Gastroesophageal sphincter (tissue), 4 donors: ENCODE data around the gene NAV2. TPM values are rescaled to one million over a fixed set of nuclear protein-coding genes. Genes with fewer than 3 reads are reported as not detected.

Source experiments
- ATAC-seq: fragments of 150-250 bp; one replicate; pipeline ENCODE4 v1.9.1; 2016; ENCODE audit warnings: mild to moderate bottlenecking, moderate library complexity
- H3K27ac ChIP-seq, 4 donors: fragments of 200-600 bp; sonication (generic) in 3 of 4; 1 replicate in 3 of 4; 2 replicates in 1 of 4; pipeline ENCODE4 v1.5.1; 2016 to 2019
- H3K27me3 ChIP-seq: fragments of 200-600 bp; sonication (generic); one replicate; pipeline ENCODE4 v1.5.1; 2019
- H3K36me3 ChIP-seq, 2 donors: fragments of 200-600 bp; sonication (generic); one replicate each; pipeline ENCODE4 v1.5.1; 2019; ENCODE audit warnings: control low read depth in 1 of 2
- H3K4me1 ChIP-seq, 3 donors: fragments of 200-600 bp; sonication (generic); 1 replicate in 2 of 3; 2 replicates in 1 of 3; pipeline ENCODE4 v1.5.1; 2016 to 2019; ENCODE audit warnings: control low read depth in 2 of 3
- H3K4me3 ChIP-seq, 2 donors: fragments of 200-600 bp; sonication (generic); one replicate each; pipeline ENCODE4 v1.5.1; 2019; ENCODE audit warnings: mild to moderate bottlenecking in 1 of 2, moderate library complexity in 1 of 2
- H3K9me3 ChIP-seq, 3 donors: fragments of 200-600 bp; sonication (generic); one replicate each; pipeline ENCODE4 v1.5.1; 2017 to 2019; ENCODE audit warnings: control low read depth in 2 of 3
- CTCF ChIP-seq, 4 experiments: fragments of 200-600 bp in 2 of 4; fragments of 450-650 bp in 2 of 4; sonication (generic) in 1 of 4; IDR thresholded peaks; one replicate each; pipeline ENCODE4 v1.5.1; 2017 to 2019; ENCODE audit warnings: antibody characterized with exemption in 4 of 4, mild to moderate bottlenecking in 2 of 4, moderate library complexity in 2 of 4
- EP300 ChIP-seq: sonication (generic); formaldehyde crosslinking; IDR thresholded peaks from one replicate; pipeline ENCODE4 v1.6.1; 2017; ENCODE audit warnings: antibody characterized with exemption, mild to moderate bottlenecking
- POLR2A ChIP-seq, 2 donors: fragments of 450-650 bp; IDR thresholded peaks; one replicate each; pipeline ENCODE4 v1.6.1; 2017; ENCODE audit warnings: antibody characterized with exemption in 2 of 2, mild to moderate bottlenecking in 2 of 2, moderate library complexity in 1 of 2
- POLR2AphosphoS5 ChIP-seq: sonication (generic); formaldehyde crosslinking; IDR thresholded peaks from one replicate; pipeline ENCODE4 v1.6.1; 2017; ENCODE audit warnings: antibody characterized with exemption
- WGBS, 2 donors: methylation state at CpG; one replicate each; pipeline ENCODE4 v1.1.5; 2018; ENCODE audit warnings: low coverage in 1 of 2; 5-methylcytosine and 5-hydroxymethylcytosine counted together
- total RNA-seq, 4 donors: library from RNA; depleted of rRNA; stranded (reverse); fragments of >200 nt; gene quantifications; one replicate each; pipeline ENCODE4 v1.1.0, GENCODE V29; 2016

The NAV2 gene
- total RNA-seq, 4 donors from 2014 or later, result 19.5 to 57.1 (median 43.4) TPM

GRCh38 chr11:19966441-19966840, 253.8 kb downstream of the NAV2 start:
- TF ChIP-seq POLR2A (IDR thresholded peaks at IDR 0.05) (no peak), CTCF (IDR thresholded peaks at IDR 0.05) (no peak), POLR2AphosphoS5 (no peak), EP300 (no peak)
- H3K9me3 ChIP-seq, result no peaks in the 10 kb centered on the region
- peaks cover 0 to 69% of the 10 kb centered on the region in 2 donors for H3K36me3 ChIP-seq
- H3K4me1 ChIP-seq, result peaks cover 0 to 14% (median 0%) of the 10 kb centered on the region in 3 donors
- H3K27me3 ChIP-seq, result no peaks in the 10 kb centered on the region
- 79 to 80% methylated on average over 4 of the region's 4 CpGs for WGBS, 2 donors
- no peak for ATAC-seq
- H3K4me3 ChIP-seq, result no peak overlapping the region
- no peak overlapping the region for H3K27ac ChIP-seq

GRCh38 chr11:19966927-19967326, 254.3 kb downstream of the NAV2 start:
- no peak for ATAC-seq
- no peaks in the 10 kb centered on the region for H3K27me3 ChIP-seq
- H3K27ac ChIP-seq, result no peak overlapping the region
- TF ChIP-seq EP300, result no peak
- TF ChIP-seq CTCF (IDR thresholded peaks at IDR 0.05), result no peak
- TF ChIP-seq POLR2AphosphoS5, result no peak
- no peak for TF ChIP-seq POLR2A (IDR thresholded peaks at IDR 0.05)
- peaks cover 0 to 14% (median 0%) of the 10 kb centered on the region in 3 donors for H3K4me1 ChIP-seq
- H3K36me3 ChIP-seq, result peaks cover 0 to 69% of the 10 kb centered on the region in 2 donors
- no peaks in the 10 kb centered on the region for H3K9me3 ChIP-seq
- 90 to 93% methylated on average over 4 of the region's 4 CpGs for WGBS, 2 donors
- H3K4me3 ChIP-seq, result no peak overlapping the region

- H3K4me1 ChIP-seq, result peaks cover 0 to 7% (median 0%) of the 10 kb centered on the region in 3 donors
- no peaks in the 10 kb centered on the region for H3K9me3 ChIP-seq
- H3K36me3 ChIP-seq, result peaks cover 0 to 69% of the 10 kb centered on the region in 2 donors
- no peak overlapping the region for H3K4me3 ChIP-seq
- TF ChIP-seq EP300, result no peak
- no peak for TF ChIP-seq CTCF (IDR thresholded peaks at IDR 0.05)
- no peak for TF ChIP-seq POLR2A (IDR thresholded peaks at IDR 0.05)
- no peak for TF ChIP-seq POLR2AphosphoS5
- H3K27me3 ChIP-seq, result no peaks in the 10 kb centered on the region
- no peak overlapping the region for H3K27ac ChIP-seq
- no peak for ATAC-seq
- WGBS, 2 donors, result 71 to 92% methylated on average over 2 of the region's 2 CpGs
Measured at GRCh38 chr11:19967787-19968186, 255.2 kb downstream of the NAV2 start.

- WGBS, 2 donors, result 100% methylated on average over 1 to 4 of the region's 5 CpGs
- TF ChIP-seq POLR2AphosphoS5 (no peak), CTCF (IDR thresholded peaks at IDR 0.05) (no peak), POLR2A (IDR thresholded peaks at IDR 0.05) (no peak), EP300 (no peak)
- Histone ChIP-seq H3K9me3 (no peaks in the 10 kb centered on the region), H3K27ac (no peak overlapping the region), H3K36me3 (peaks cover 0 to 69% of the 10 kb centered on the region in 2 donors), H3K4me3 (no peak overlapping the region), H3K4me1 (no peaks in the 10 kb centered on the region), H3K27me3 (no peaks in the 10 kb centered on the region)
- no peak for ATAC-seq
Measured at GRCh38 chr11:19968860-19969259, 256.2 kb downstream of the NAV2 start.

GRCh38 chr11:19970944-19971343, 258.3 kb downstream of the NAV2 start:
- whole genome bisulfite sequencing, 2 donors, result 91 to 100% methylated on average over 1 to 4 of the region's 4 CpGs
- TF ChIP-seq POLR2AphosphoS5 (no peak), CTCF (IDR thresholded peaks at IDR 0.05) (no peak), POLR2A (IDR thresholded peaks at IDR 0.05) (no peak), EP300 (no peak)
- no peak for ATAC-seq
- Histone ChIP-seq H3K36me3 (peaks cover 0 to 61% of the 10 kb centered on the region in 2 donors), H3K4me1 (no peaks in the 10 kb centered on the region), H3K27ac (no peak overlapping the region), H3K4me3 (no peak overlapping the region), H3K27me3 (no peaks in the 10 kb centered on the region), H3K9me3 (no peaks in the 10 kb centered on the region)
